IMR-90 (cell line): ENCODE measurements around the gene TECPR2.

ENCODE experiments used
- BHLHE40 ChIP-seq: fragments of 150-350 bp; IDR thresholded peaks from 2 replicates; pipeline ENCODE4 v1.6.1; 2016; ENCODE audit warnings: mild to moderate bottlenecking, low read depth, low read length
- CEBPB ChIP-seq: IDR thresholded peaks from 2 replicates; pipeline ENCODE4 v1.6.1; 2012; ENCODE audit warnings: low read depth, low read length, improper control_type of control experiment
- CHD1 ChIP-seq: IDR thresholded peaks from 2 replicates; pipeline ENCODE4 v1.6.1; 2012; ENCODE audit warnings: low read depth, low read length, improper control_type of control experiment
- FOS ChIP-seq: fragments of 150-350 bp; IDR thresholded peaks from 2 replicates; pipeline ENCODE4 v1.6.1; 2016; ENCODE audit warnings: low read depth, low read length
- MAZ ChIP-seq: IDR thresholded peaks from 2 replicates; pipeline ENCODE4 v1.6.1; 2012; ENCODE audit warnings: low read depth, mild to moderate bottlenecking, low read length, improper control_type of control experiment, moderate library complexity, borderline replicate concordance
- POLR2A ChIP-seq: IDR thresholded peaks from 2 replicates; pipeline ENCODE4 v1.6.1; 2012; ENCODE audit warnings: mild to moderate bottlenecking, low read depth, low read length
- RAD21 ChIP-seq: IDR thresholded peaks from 2 replicates; pipeline ENCODE4 v1.6.1; 2012; ENCODE audit warnings: low read length, improper control_type of control experiment
- RCOR1 ChIP-seq: IDR thresholded peaks from 2 replicates; pipeline ENCODE4 v1.6.1; 2012; ENCODE audit warnings: mild to moderate bottlenecking, low read length, improper control_type of control experiment; ENCODE audit not compliant: insufficient replicate concordance
- RFX5 ChIP-seq: IDR thresholded peaks from 2 replicates; pipeline ENCODE4 v1.8.0; 2012; ENCODE audit warnings: low read depth, mild to moderate bottlenecking, low read length, moderate library complexity
- SMC3 ChIP-seq: fragments of 150-350 bp; IDR thresholded peaks from 2 replicates; pipeline ENCODE4 v1.6.1; 2016; ENCODE audit warnings: low read depth, mild to moderate bottlenecking, antibody characterized with exemption, low read length, moderate library complexity
- TF ChIP-seq, protein P1 (sequence below): conservative IDR thresholded peaks from 2 replicates; pipeline ENCODE4 v1.5.1; 2012; ENCODE audit warnings: mild to moderate bottlenecking, low read depth, low read length, improper control_type of control experiment
- TF ChIP-seq, protein P2 (sequence below): fragments of 150-350 bp; IDR thresholded peaks from 2 replicates; pipeline ENCODE4 v1.6.1; 2017; ENCODE audit warnings: mild to moderate bottlenecking, antibody characterized with exemption, low read length, low read depth

DNA sequence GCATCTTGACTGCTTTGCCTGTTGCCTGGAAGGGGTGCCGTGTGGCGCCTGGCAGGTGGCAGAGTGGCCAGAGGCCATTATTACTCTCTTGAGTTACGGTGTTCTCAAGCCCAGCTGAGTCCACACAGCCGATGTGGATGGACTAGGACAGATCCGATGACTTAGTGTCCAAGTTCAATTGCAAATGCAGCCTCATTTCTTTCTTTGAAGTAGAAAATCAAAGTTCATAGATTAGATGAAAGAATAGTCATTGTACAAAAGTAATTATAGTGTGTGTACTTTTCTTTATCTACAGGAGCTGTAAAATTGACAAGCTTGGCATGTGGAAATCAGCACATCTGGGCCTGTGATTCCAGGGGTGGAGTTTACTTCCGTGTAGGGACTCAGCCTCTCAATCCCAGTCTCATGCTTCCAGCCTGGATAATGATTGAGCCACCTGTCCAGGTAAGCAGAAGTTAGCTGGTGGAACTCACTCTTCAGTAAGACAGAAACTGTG is 102.2 kb downstream of the TECPR2 start:
- TF ChIP-seq, protein P1, sequence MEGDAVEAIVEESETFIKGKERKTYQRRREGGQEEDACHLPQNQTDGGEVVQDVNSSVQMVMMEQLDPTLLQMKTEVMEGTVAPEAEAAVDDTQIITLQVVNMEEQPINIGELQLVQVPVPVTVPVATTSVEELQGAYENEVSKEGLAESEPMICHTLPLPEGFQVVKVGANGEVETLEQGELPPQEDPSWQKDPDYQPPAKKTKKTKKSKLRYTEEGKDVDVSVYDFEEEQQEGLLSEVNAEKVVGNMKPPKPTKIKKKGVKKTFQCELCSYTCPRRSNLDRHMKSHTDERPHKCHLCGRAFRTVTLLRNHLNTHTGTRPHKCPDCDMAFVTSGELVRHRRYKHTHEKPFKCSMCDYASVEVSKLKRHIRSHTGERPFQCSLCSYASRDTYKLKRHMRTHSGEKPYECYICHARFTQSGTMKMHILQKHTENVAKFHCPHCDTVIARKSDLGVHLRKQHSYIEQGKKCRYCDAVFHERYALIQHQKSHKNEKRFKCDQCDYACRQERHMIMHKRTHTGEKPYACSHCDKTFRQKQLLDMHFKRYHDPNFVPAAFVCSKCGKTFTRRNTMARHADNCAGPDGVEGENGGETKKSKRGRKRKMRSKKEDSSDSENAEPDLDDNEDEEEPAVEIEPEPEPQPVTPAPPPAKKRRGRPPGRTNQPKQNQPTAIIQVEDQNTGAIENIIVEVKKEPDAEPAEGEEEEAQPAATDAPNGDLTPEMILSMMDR: no peak
- TF ChIP-seq SMC3 (no peak), RAD21 (no peak), POLR2A (no peak), CHD1 (no peak), BHLHE40 (no peak), FOS (no peak), MAZ (no peak), CEBPB (no peak), RCOR1 (no peak), RFX5 (no peak)
- TF ChIP-seq, protein P2, sequence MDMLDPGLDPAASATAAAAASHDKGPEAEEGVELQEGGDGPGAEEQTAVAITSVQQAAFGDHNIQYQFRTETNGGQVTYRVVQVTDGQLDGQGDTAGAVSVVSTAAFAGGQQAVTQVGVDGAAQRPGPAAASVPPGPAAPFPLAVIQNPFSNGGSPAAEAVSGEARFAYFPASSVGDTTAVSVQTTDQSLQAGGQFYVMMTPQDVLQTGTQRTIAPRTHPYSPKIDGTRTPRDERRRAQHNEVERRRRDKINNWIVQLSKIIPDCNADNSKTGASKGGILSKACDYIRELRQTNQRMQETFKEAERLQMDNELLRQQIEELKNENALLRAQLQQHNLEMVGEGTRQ: no peak
